DOHH2 (cell line): ENCODE results near the gene ZNF285.

Experiments used
- H3F3A ChIP-seq: fragments of 200-600 bp; sonication (generic), shearing (Covaris generic); 2 replicates; pipeline ENCODE4 v1.6.0; 2016; ENCODE audit warnings: antibody characterized with exemption, mild to moderate bottlenecking; ENCODE audit not compliant: control insufficient read depth, insufficient read depth
- H3K27ac ChIP-seq: fragments of 200-600 bp; sonication (generic); 2 replicates; pipeline ENCODE4 v1.5.1; 2014; ENCODE audit warnings: low read depth, mild to moderate bottlenecking, low read length, moderate library complexity
- H3K27me3 ChIP-seq: fragments of 200-600 bp; sonication (generic); 2 replicates; pipeline ENCODE4 v1.6.1; 2014; ENCODE audit warnings: mild to moderate bottlenecking, low read length, mixed read lengths; ENCODE audit not compliant: control insufficient read depth
- H3K36me3 ChIP-seq: fragments of 200-600 bp; sonication (generic); 2 replicates; pipeline ENCODE4 v1.6.1; 2014; ENCODE audit warnings: mild to moderate bottlenecking, low read length, moderate library complexity, mixed read lengths; ENCODE audit not compliant: control insufficient read depth
- H3K4me1 ChIP-seq: fragments of 200-600 bp; sonication (generic); 2 replicates; pipeline ENCODE4 v1.6.1; 2014; ENCODE audit warnings: mild to moderate bottlenecking, low read length, mixed read lengths; ENCODE audit not compliant: control insufficient read depth
- H3K4me2 ChIP-seq: fragments of 200-600 bp; sonication (generic); 2 replicates; pipeline ENCODE4 v1.6.0; 2014; ENCODE audit warnings: mild to moderate bottlenecking, low read length, moderate library complexity
- H3K4me3 ChIP-seq: fragments of 200-600 bp; sonication (generic); 2 replicates; pipeline ENCODE4 v1.5.1; 2014; ENCODE audit warnings: mild to moderate bottlenecking, low read length, mixed read lengths
- H3K79me2 ChIP-seq: fragments of 200-600 bp; sonication (generic); 2 replicates; pipeline ENCODE4 v1.6.1; 2014; ENCODE audit warnings: mild to moderate bottlenecking, low read length, mixed read lengths; ENCODE audit not compliant: control insufficient read depth
- H3K9me2 ChIP-seq: fragments of 200-600 bp; sonication (generic); replicated peaks from 2 replicates; pipeline ENCODE4 v1.6.1; 2014; ENCODE audit warnings: mild to moderate bottlenecking, low read length, mixed read lengths; ENCODE audit not compliant: control insufficient read depth
- H3K9me3 ChIP-seq: fragments of 200-600 bp; sonication (generic); 2 replicates; pipeline ENCODE4 v1.6.1; 2014; ENCODE audit warnings: antibody characterized with exemption, low read length, mixed read lengths; ENCODE audit not compliant: control insufficient read depth, insufficient read depth
- H4K20me1 ChIP-seq: fragments of 200-600 bp; sonication (generic); 2 replicates; pipeline ENCODE4 v1.6.0; 2014; ENCODE audit warnings: low read depth, mild to moderate bottlenecking, antibody characterized with exemption, low read length, moderate library complexity; ENCODE audit not compliant: control insufficient read depth, insufficient read depth
- EZH2phosphoT487 ChIP-seq: fragments of 200-600 bp; sonication (generic); IDR thresholded peaks from 2 replicates; pipeline ENCODE4 v1.6.1; 2017; ENCODE audit warnings: borderline replicate concordance, mild to moderate bottlenecking, antibody characterized with exemption, low read length, moderate library complexity, mixed read lengths
- TF ChIP-seq, protein P1 (sequence below): fragments of 200-600 bp; sonication (generic); IDR thresholded peaks from one replicate; pipeline ENCODE4 v1.5.1; 2014; ENCODE audit warnings: antibody characterized with exemption, mild to moderate bottlenecking, low read depth, low read length; ENCODE audit not compliant: poor library complexity, severe bottlenecking

ZNF285 gene

DNA sequence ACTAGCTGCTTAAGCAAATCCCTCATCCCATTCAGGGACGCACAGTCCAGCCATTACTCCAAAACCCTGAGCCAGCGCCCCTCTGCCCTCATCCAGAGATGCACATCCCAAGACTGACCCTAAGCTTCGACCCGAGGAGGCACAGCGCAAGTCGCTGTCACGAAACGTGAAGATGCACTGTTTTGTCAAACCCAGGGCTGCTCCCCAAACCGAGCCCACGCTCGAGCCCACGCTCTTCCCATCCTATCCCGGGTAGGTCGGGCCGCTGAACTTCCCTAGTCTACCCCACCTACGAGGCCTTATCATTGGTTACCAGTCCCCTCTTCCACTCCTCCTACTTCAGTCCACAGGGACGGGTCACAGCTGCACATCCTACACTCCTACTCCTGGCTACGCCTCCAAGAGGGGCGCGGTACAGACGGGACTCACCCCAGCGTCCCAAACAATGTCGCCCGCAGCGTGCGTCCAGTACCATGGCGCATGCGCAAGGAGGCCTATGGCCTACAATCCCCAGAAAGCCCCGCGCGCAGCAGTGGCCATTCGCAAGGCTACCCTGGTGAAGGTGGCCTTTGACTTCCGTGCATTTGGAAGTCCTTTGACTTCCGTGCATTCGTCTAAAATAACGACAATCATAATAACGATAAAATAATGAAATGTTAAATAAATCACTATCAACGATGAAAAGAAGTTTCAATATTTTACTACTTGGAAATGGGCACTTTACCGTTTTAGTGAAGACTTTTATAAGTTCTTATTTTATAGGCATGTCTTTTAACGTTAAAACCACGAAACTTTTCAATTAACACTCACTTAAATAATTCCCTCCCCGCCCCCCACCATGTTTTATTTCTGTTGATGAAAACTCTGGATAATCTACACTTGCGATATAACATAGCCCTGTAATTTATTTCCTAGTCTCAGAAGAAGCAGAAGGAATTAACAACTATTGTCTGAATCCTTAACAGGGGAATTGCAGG, at the start of gene ZNF285:
ZNF285 (minus strand) TSS at position 470 of the 977 bp plus-strand sequence. CDS start 4,395 bp downstream, outside the sequence.
- H3K4me2 ChIP-seq: peak within 1 kb of the TSS; percentile 34
- no peak for TF ChIP-seq EZH2phosphoT487
- TF ChIP-seq, protein P1, sequence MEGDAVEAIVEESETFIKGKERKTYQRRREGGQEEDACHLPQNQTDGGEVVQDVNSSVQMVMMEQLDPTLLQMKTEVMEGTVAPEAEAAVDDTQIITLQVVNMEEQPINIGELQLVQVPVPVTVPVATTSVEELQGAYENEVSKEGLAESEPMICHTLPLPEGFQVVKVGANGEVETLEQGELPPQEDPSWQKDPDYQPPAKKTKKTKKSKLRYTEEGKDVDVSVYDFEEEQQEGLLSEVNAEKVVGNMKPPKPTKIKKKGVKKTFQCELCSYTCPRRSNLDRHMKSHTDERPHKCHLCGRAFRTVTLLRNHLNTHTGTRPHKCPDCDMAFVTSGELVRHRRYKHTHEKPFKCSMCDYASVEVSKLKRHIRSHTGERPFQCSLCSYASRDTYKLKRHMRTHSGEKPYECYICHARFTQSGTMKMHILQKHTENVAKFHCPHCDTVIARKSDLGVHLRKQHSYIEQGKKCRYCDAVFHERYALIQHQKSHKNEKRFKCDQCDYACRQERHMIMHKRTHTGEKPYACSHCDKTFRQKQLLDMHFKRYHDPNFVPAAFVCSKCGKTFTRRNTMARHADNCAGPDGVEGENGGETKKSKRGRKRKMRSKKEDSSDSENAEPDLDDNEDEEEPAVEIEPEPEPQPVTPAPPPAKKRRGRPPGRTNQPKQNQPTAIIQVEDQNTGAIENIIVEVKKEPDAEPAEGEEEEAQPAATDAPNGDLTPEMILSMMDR: no peak

DNA sequence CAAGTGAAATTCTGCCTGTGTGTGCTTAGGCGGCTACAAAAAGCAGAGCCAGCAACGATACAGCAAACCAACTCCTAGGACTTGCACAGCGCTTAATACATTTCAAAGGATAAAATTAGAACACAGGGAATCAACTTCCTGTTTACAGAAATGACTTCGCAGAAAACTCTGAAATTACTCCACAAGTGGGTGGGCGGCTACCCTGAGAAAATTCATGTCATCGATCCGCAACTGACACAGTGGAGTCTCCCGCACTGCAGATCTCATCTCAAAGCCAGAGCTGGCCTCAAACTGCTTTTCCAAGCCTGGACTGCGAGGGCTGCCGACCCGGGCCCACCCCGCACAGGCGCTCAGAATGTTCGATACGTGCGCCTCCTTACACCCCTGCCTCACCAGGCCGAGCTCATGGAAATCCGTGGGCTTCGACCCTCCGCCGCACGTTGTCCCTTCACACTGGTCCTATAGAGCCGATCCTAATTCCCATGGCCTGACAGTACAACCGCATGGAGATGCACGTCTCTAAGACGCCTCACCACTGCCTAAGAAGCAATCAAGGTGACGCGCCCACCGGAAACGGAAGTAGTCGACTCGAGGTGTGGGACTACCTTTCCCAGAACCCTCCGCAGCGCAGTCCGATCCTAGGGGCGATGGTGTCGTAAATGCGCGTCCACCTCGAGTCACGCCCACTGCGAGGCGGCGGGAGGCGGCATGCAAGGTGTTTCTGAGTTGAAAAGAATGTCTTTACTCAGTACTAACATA, 46.7 kb upstream of the ZNF285 start, which contains the start of gene ZNF229:
ZNF229 (minus strand) TSS at position 557 of the 759 bp plus-strand sequence. CDS start 5,625 bp downstream, outside the sequence.
- Histone ChIP-seq H3K27me3 (no peaks in the 10 kb centered on the region), H3F3A (no peaks in the 10 kb centered on the region), H3K4me3 (no peak within 1 kb of the TSS), H3K27ac (no peak within 1 kb of the TSS), H3K9me2 (no peaks in the 10 kb centered on the region), H3K4me1 (no peaks in the 10 kb centered on the region), H3K9me3 (peaks cover 24% of the 10 kb centered on the region; the same call in 1 of the 2 replicates), H3K36me3 (no peaks in the 10 kb centered on the region), H3K4me2 (no peak within 1 kb of the TSS), H3K79me2 (no peaks in the 10 kb centered on the region), H4K20me1 (no peaks in the 10 kb centered on the region)
- TF ChIP-seq EZH2phosphoT487: no peak
- TF ChIP-seq, protein P1: no peak

More for the DNA sequence above, at the start of gene ZNF285:
- H3K36me3 ChIP-seq: no peaks in the 10 kb centered on the region
- H4K20me1 ChIP-seq: no peaks in the 10 kb centered on the region
- peak within 1 kb of the TSS; percentile 38 for H3K4me3 ChIP-seq
- no peak within 1 kb of the TSS for H3K27ac ChIP-seq
- H3K9me2 ChIP-seq: no peaks in the 10 kb centered on the region
- no peaks in the 10 kb centered on the region for H3K4me1 ChIP-seq
- peaks cover 10% of the 10 kb centered on the region; the same call in 1 of the 2 replicates for H3K9me3 ChIP-seq
- H3K27me3 ChIP-seq: no peaks in the 10 kb centered on the region
- H3K79me2 ChIP-seq: no peaks in the 10 kb centered on the region
- H3F3A ChIP-seq: no peaks in the 10 kb centered on the region

DNA sequence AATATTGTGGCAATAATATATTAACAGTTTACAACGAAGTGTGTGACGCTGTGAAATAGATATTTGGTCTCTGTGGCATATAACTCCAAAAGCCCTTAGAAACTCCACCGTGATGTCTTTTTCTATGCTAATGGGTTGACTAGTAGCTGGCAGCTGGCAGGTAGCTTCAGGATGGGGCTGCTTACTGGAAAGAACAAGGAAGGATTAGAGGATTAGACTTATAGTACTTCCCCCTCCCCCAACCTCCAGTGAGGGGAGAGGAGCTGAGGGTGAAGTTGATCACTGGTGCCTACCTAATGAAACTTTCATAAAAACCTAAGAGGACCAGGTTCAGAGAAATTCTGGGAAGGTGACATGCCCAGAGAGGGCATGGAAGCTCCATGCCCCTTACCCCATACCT, 37.0 kb upstream of the ZNF285 start:
- Histone ChIP-seq H3K36me3 (no peaks in the 10 kb centered on the region), H3K27me3 (no peaks in the 10 kb centered on the region)
- TF ChIP-seq EZH2phosphoT487: no peak
- TF ChIP-seq, protein P1: no peak

More for the DNA sequence above, 37.0 kb upstream of the ZNF285 start:
- Histone ChIP-seq H3K9me3 (peaks cover 10% of the 10 kb centered on the region), H3K4me1 (no peaks in the 10 kb centered on the region), H3F3A (no peaks in the 10 kb centered on the region), H3K4me2 (no peak overlapping the region), H4K20me1 (no peaks in the 10 kb centered on the region), H3K27ac (no peak overlapping the region), H3K4me3 (no peak overlapping the region), H3K79me2 (no peaks in the 10 kb centered on the region), H3K9me2 (no peaks in the 10 kb centered on the region)
